Left renal pelvis (tissue), 4 donors: ENCODE data around the gene MFN2. TPM values are rescaled to one million over a fixed set of nuclear protein-coding genes. Genes with fewer than 3 reads are reported as not detected.
"Not testable (repeated sequence)": the region's sequence is repeated elsewhere in the genome, so short reads cannot be mapped to it uniquely, and the experiment has no call there.

Experiments
- DNase-seq, 4 donors: peaks; one replicate each; pipeline ENCODE4 v3.0.0-alpha.2; 2013; ENCODE audit warnings: low read depth in 4 of 4, low spot score in 3 of 4
- polyA plus RNA-seq, 4 donors: library from polyadenylated mRNA; unstranded; fragments of 120-200 nt; gene quantifications; one replicate each; pipeline ENCODE4 v1.2.1, GENCODE V29; 2013; ENCODE audit not compliant: insufficient read length in 4 of 4

The MFN2 gene
- 10 to 100 TPM; 59.4 to 69.5 (median 64.0) TPM for polyA plus RNA-seq

DNA sequence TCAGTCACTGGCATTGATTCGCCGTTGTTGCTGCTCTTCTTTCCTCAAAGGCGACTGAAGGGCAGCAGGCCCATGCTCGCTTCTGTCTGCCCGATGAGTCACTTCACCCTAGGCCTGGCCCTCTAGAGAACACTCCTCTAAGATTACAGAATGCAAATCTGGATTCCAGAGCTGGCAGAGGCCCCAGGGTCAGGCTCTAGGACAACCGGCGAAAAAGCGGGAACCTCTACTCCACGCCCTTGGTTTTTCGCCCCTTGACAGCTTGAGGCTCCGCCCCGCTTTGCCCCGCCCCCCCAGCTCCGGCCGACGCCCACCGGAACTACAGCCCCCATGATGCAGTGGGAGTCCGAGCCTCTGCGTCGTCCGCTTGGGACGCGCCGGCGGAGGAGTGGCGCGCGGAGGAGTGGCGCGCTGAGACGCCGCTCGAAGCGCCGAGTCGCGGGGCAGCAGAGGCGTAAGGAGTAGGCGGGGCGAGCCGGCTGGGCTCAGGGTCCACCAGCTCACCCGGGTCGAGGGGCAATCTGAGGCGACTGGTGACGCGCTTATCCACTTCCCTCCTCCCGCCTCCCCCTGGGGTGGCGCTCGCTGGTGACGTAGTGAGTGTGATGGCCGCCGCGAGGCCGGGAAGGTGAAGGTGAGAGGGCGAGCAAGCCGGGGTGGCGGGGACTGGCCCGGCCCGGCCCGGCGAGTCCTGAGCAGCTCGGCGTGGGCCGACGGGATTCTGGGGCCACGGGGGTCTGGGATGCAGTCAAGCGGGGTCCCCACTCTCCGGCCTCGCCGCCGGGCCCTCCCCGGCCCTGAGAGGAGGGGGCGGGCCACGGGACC is at the start of gene MFN2:
Gene MFN2 (plus strand): TSS at position 594 of the 825 bp plus-strand sequence. CDS start 8,725 bp downstream, outside the sequence.
- DNase-seq = peak; percentile 89 to 95 (median 92)

DNA sequence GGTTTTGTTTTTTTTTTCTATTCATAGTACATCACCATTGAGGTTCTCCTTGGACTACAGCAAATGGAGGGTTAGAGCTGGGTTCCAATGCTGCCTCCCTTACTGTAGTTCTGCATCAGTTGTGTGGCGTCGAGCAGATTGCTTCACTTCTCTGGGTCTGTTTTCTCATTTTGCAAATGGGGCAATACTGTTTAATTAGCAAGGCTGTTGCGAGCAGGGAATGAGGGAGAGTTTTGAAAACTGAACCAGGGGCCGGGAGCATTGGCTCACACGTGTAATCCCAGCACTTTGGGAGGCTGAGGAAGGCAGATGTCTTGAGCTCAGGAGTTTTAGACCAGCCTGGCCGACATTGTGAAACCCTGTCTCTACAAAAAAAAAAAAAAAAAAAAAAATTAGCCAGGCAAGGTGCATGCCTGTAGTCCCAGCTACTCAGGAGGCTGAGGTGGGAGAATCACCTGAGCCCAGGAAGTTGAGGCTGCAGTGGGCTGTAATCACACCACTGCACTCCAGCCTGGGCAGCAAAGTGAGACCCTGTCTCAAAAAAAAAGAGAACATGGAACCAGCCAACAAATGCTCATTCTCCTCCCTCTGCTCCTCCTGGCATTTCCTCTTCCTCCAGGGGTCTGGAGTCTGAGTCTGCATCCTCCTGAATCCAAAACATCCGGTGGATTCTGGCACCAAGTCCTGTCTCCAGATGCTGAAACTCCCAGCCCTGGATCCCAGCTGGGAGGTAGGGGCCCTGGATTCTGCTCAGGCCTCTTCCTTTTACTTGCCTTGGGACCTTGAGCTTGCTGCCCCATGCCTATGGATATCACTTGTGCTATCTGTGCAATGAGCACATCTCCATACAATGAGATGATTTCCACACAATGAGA is 49.4 kb upstream of the MFN2 start:
- DNase-seq = no peak

DNA sequence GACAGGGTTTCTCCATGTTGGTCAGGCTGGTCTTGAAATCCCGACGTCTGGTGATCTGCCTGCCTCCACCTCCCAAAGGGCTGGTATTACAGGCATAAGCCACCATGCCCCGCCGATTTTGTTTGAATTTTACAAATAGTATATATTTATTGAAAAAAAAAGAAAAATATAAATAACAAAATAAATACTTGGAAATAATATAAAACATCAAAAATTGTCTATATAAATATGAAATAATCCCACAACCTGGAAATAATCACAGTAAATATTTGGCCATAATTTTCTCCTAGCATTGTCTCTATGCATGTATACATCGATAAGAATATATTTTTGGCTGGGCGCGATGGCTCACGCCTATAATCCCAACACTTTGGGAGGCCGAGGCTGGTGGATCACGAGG is 48.4 kb upstream of the MFN2 start:
- no peak for DNase-seq

DNA sequence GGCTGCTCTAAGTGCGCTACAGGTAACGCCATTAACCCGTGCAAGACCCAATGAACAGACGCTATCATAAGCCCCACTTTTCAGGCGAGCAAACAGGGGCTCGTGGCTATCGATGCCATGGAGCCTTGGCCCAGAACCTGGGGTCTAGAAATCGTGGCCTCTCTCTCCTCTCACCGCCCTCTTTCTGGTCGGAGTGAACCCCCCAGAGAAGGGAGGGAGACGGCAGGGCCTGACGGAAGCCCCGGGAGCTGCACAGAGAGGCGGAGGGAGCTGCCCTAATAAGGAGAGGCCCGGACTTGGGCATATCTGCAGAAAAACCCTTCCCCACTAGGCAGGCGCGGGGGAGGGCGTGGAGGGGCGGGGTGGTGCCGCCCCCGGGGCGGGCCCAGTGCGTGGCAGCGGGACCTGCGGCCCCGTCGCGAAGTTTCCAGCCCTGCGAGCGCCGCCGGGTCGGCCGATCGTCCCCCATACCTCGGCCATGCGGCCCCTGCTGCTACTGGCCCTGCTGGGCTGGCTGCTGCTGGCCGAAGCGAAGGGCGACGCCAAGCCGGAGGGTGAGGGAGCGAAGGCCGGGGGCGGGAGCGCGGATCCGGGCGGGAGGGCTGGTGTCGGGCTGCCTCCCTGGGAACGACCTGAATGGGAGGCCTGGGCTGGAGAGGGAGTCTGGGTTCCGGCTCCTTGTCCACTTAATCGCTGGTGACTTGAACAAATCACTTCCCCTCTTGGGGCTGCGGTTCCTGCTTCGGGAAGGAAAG is 45.8 kb upstream of the MFN2 start, which contains the start of gene PLOD1:
Gene PLOD1 (plus strand): TSS at position 416 of the 755 bp plus-strand sequence. CDS start 63 bp downstream, at position 479.
- peak in 3 of 4 donors; percentile 59 to 73 (median 70) for DNase-seq

DNA sequence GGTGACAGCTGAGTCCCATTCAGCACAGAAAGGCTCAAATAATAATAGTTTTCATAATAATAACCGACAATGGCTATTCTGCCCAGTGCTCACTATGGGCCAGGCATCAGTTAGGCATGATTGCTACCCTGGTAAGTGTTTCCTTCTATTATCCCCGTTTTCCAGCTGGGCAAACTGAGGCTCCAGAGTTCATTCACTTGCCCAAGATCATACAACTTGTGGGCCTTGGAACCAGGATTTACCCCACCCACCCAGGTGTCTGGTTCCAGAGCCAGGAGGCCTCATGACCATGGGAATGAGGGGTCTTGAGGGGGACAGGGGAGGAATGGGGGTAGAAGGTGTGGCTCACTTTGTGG is 45.2 kb upstream of the MFN2 start:
- DNase-seq = no peak

DNA sequence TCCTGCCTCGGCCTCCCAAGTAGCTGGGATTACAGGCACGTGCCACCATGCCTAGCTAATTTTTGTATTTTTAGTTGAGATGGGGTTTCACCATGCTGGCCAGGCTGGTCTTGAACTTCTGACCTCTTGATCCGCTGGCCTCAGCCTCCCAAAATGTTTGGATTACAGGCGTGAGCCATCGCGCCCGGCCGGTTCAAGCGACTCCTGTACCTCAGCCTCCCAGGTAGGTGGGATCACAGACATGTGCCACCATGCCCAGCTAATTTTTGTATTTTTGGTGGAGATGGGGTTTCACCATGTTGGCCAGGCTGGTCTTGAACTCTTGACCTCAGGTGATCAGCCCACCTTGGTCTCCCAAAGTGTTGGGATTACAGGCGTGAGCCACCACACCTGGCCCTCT is 44.5 kb upstream of the MFN2 start:
- not testable (repeated sequence) for DNase-seq

DNA sequence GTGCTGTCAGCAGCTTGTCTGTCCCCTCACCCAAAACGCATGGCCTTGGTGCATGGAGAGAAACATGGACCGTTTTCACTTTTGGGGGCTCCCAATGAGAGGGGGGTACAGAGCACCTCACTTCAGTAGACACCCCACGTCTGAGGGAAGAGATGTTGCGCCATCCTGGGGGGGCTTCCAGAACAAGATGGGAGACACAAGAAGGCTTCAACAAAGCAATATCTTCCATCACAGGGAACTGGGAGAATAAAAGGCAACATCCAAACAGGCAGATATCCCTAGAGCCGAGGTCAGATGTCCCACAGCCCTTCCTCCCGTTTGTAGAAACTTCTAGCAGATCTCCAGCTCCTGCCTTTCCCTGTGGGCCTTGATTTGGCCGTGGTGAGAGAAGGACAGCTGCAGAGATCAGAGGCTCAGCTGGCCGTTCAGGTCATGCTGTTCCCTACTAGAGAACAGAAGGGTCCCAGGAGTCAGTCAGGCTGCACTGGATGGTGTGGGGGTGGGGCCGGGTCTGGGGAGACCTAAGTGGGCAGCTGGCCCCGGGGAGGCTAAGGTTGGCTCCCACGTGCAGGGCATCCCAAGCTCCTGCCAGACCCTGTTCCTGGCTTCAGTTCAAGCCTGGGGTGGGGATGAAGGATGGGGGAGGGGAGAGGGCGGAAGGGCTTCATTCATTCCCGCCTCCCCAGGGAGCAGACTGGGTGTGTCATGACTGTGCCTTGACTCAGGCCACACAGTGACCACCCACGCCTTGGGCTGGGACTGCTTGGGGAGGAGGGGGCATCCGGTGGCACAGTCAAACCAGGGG is 41.3 kb upstream of the MFN2 start:
- no peak for DNase-seq

DNA sequence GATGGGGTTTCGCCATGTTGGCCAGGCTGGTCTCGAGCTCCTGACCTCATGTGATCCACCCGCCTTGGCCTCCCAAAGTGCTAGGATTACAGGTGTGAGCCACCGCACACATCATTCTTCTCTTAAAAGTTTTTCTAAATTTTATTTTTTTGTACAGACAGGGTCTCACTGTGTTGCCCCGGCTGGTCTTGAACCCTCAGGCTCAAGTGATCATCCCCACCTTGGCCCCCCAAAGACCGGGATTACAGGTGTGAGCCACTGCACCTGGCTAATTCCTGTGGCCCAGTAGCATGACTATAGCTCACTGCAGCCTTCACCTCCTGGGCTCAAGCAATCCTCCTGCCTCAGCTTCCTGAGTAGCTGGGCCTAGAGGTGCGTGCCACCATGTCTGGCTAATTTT is 40.5 kb upstream of the MFN2 start:
- not testable (repeated sequence) for DNase-seq

DNA sequence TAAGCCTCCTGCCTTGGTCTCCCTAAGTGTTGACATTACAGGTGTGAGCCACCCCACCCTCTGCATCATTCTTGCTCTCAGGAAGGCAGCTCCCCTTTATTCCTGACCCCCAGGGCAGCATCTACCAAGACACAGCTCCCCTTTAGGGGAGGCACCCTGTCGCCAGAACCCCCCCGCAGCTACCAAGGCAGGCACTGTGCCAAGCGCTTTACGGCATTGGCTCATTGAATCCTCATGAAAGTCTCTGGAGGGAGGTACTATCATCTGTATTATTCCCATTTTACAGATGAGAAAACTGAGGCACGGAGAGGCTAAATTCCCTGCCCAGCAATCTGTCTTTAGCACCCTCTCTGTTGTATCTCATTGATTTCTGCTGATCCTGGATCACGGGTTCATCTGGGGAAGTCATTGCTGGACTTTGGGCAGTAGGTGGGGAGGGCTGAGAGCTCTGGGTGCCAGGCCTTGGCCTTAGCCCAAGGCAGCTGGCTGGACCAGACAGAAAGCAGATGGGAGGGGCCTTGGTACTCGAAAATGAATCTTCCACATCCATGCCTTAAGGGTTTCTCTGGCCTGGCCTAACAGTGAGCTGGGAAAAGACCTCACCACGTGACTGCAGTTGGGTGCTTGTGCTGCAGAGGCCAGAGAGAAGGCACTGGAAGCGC is 39.9 kb upstream of the MFN2 start:
- DNase-seq = no peak

DNA sequence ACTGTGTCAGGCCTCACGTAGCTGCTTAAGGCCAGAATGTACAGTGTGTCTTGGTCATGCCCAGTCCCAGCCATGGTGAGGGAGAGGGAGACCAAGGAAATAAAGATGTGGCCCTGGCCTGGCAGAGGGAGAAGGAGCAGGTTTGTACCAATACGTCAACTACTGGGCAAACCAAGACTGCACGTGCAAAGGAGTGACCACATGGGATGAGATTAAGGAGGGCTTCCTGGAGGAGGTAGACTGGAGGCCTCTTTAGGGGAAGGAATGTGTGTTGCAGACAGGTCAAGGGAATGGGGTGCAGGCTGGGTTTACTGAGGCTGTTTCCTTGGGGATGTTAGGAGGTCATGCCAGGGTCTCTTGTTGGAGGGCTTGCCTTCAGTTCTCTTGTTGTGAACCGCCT is 38.0 kb upstream of the MFN2 start:
- DNase-seq = no peak

DNA sequence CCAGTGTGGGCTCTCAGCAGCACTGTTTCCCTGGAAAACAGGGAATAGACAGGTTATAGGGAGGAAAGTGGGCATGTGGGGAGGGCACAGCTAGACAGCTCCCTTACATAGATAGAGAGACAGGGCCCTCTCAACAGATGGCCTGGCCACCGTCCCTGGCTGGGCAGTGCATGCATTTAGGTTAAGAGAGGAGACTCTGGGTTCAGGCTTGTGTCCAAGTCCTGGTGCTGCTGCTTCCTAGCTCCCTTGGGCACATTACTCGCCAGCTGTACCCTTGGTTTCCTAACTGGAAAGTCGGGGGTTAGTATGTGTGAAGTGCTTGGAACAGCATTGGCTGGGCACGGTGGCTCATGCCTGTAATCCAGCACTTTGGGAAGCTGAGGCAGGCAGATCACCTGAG is 36.6 kb upstream of the MFN2 start:
- DNase-seq = no peak

DNA sequence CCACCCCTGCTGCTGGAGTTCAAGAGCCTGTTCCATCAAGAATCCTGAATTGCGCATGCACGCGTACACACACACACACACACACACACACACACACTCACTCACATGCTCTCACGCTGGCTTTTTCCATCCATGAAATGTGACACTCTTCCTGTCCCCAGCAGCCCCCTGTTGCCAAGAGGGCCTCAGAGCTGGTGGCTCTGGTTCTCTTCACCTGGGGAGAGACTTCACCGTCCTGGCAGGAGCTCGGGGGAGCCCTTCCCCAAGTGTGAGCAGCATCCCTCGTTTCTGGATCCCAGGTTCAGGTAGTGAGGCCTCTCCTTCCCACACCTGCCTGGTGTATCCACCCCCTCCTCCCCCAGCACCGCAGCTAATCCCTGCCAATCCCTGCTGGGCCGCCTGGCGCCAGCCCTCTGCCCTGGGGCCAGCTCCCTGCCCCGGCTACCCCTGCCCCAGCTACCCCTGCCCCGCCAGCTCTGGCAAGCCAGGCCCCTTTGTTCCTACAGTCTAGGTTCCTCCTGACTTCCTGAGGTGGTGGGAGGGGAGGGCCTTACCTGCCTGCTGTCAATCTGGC is 35.8 kb upstream of the MFN2 start:
- peak in 2 of 4 donors; percentile 63 to 68 for DNase-seq

DNA sequence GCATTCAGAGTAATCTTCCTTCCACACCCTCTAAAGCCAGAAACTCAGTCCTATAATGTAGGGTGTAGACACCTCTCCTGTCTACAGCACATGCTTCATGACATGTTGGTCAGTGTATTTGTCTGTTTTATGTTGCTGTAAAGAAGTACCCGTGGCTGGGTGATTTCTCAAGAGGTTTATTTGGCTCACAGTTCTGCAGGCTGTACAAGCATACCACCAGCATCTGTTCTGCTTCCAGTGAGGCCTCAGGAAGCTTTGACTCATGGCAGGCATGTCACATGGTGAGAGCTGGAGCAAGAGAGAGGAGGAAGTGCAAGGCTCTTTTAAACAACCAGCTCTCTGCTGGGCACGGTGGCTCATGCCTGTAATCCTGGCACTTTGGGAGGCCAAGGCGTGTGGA is 33.6 kb upstream of the MFN2 start:
- DNase-seq = no peak

DNA sequence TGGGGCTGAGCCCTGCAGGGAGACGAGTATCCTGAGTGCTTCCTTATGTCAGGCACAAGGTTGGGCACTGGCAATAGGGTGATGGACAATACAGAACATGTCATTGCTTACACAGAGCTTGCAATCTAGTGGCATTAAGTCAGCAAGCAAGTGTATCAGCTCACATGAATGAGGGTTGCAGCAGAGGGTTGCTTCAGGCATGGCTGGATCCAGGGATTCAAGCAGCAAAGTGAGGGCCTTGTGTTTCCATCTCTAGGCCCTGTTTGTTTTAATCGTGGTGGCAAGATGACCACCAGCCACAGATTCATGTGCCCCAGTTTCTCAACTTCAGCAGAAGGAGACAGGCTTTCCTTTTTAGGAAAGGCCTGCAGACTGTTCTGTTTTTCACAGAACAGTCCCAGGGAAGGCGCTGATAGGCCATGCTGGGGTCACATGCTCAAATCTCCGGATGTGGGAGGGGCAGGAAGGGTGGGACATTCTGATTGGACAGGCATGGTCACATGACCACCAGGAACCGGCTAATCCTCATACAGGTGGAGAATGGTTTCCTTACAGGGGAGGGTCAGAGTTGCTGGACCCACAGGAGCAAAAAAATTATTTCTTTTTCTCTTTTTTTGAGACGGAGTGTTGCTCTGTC is 31.3 kb upstream of the MFN2 start:
- DNase-seq = no peak

DNA sequence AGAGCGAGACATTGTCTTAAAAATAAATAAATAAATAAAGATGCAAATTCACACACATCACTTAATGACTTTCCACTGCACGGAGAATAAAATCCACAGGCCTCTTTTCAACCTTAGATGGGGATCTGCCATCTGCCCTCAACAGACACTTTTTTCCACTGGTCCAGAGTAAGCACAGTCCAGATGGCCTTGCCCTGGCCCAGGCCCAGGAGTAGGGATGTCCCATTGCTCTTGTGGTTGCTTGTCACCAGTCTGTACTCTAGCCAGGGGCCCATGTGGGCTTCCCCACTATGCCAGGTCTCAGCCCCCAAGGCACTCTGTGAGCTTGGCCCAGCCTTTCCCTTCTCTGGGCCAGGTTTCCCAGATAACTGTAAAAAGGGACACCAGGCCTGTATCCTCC is 28.3 kb upstream of the MFN2 start:
- no peak for DNase-seq

DNA sequence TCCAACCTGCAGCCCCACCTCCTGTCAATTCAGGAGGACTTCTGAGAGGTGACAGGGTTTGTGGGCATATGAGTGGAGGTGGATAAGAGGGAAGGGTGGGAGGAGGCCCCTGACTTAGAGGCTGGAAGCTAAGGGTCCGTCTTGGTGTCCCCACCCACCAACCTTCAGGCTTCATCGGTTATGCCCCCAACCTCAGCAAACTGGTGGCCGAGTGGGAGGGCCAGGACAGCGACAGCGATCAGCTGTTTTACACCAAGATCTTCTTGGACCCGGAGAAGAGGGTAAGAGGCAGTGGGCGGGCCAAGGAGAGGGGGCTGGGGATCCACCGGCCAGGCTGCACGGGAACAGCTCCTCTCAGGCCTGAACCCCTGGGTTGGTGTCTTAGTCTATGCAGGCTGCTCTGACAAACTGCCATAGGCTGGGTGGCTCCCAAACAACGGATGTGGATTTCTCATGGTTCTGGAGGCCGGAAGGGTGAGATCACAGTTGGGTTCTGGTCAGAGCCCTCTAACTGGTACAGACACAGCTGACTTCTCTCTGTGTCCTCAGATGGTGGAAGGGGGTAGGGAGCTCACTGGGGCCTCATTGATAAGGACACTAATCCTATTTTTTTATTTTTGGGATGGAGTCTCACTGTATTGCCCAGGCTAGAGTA is 27.7 kb upstream of the MFN2 start:
- no peak for DNase-seq

DNA sequence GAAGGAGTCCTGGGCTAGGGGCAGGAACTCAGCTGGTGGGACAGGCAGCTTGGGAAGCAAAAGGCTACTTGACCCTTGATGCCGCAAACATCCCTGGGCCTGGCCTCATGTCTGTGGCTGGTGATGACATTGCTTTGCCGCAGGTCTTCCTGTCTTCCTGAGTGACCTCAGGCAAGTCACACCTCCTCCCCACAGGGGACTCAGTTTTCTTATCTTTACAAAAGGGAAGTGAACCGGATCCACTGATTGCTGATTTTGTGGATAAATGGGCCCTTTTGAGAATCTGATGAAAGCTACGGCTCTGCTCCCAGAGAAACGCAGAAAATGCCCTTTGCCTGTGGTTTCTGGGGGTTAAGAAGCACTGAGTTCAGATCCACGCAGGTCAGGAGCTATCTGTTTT is 25.0 kb upstream of the MFN2 start:
- no peak for DNase-seq

DNA sequence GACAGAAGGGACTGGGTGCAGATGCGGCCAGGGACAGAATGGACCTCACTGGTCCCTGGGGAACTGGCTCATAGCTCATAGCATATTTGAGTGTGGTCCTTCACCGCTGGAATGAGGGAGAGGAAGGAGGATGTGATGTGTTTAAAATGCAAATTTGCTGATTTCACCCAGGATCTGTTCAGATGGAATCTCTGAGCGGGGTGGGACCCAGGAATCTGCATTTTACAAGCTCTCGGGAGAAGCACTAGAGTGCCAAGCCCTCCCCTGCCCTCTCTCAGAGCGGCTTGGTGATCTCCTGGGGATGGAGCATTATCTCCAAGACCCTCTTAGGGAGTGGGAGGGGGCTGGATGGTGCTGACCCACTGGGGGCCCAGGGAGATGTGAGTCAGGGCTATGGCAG is 22.8 kb upstream of the MFN2 start:
- no peak for DNase-seq
